HG02870 (cell line): ENCODE measurements around the gene FAM171A2.

Experiments
- ATAC-seq: cut with Tn5 transposase; IDR thresholded peaks from one replicate; pipeline ENCODE4 v1.9.1; 2021; ENCODE audit warnings: mild to moderate bottlenecking, moderate library complexity; ENCODE audit not compliant: unreplicated experiment

Gene FAM171A2

GRCh38 chr17:44324571-44325275 lies 38.9 kb downstream of the FAM171A2 start, which contains the start of gene SLC25A39:
SLC25A39 (minus strand) TSS chr17:44324823; CDS start chr17:44323562, 1,261 bp downstream.
- peak; percentile 51 for ATAC-seq

DNA sequence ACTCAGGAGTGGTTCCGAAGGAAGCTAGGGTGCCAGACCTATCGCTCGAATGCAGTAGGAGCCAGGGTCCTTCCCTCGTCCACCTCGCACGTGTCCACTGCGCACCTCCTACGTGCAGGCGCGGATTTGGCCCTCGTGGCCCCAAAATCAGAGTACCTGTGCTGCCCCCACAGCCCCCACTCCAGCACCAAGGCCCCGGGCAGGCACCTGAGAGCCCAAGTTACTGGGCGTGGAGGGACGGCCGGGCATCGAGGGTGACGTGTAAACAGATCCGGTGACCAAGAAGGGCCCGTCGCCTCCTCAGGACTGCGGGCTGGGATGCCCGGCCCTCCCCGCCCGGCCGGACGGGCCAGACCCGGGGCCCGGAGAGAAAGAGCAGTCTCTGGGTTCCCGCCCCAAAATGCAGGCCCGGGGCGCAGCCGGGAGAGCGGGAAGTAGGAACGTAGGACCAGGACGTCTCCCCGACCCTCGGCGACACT lies 39.5 kb downstream of the FAM171A2 start:
- no peak for ATAC-seq

DNA sequence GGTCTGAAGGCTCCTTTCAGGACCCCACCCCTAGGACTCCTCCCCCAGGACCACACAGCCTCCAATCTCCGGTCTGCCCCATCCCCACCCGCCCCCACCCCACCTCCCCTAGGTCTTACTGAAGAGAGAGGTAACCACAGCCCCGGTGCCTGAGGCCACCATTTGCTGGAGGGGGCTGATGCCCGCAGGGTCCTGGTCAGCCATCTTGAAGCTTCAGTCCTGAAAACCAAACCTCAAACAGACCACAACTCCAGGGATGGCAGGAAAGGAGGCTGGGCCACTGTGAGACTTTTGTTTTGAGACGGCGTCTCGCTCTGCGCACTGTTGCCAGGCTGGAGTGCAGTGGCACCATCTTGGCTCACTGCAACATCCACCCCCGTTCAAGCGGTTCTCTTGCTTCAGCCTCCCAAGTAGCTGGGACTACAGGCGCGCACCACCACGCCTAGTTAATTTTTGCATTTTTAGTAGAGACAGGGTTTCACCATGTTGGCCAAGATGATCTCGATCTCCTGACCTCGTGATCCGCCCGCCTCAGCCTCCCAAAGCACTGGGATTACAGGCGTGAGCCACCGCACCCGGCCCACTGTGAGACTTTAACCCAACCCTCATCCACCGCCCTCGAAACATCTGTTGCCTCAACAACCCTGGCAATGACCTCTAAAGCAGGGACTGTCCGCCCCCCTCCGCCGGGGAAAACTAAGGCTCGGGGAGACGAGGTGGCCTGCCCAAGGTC lies 40.1 kb downstream of the FAM171A2 start:
- no peak for ATAC-seq

DNA sequence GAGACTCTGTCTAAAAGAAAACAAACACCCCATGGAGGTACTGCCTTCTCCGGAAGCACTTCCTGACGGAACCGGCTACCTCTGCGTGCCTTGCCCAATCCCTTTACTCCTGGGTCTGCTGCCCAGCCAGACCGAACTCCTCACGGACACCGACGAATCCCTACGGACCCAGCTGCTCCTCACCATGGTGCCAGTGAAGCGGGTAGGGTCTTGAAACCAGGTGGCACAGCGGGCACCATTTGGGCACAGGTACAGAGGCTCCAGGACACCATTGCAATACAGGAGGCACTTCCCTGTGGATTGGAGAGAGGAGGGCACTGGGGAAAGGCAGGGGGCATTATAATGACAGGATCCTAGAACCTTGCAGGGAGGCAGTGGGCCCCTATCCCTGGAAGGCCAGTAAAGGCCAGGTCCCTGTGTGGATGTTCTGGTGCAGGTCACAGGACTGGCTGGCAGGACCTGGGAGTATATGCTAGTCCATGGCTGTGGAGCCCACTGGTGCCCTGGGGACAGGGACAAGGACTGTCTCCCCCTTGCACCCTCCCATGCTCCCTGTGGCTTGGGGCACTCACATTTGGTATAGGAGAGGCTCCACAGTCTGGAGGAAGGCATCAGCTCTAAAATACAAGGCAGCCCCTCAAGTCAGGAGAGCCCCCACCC lies 41.3 kb downstream of the FAM171A2 start:
- no peak for ATAC-seq

GRCh38 chr17:44321246-44322120 lies 42.2 kb downstream of the FAM171A2 start:
- ATAC-seq = no peak

DNA sequence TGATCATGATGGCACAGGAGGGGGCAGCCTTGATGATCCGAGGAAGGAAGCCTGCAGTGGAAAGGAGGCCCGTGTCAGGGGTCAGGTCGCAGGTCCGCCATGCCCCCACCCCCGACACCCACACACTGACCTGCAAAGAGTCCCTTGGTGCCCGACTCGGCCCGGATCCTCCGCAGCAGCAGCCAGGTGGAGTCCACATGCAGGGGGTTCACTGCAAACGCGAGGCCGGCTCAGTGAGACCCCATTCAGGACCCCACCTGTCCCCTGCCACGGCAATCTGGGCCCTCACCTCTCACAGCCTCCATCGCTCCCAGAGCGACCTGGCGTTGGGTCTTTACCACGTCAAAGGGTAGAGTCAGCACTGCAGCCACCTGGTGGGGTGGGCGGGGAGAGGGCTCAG lies 43.6 kb downstream of the FAM171A2 start:
- ATAC-seq = no peak

DNA sequence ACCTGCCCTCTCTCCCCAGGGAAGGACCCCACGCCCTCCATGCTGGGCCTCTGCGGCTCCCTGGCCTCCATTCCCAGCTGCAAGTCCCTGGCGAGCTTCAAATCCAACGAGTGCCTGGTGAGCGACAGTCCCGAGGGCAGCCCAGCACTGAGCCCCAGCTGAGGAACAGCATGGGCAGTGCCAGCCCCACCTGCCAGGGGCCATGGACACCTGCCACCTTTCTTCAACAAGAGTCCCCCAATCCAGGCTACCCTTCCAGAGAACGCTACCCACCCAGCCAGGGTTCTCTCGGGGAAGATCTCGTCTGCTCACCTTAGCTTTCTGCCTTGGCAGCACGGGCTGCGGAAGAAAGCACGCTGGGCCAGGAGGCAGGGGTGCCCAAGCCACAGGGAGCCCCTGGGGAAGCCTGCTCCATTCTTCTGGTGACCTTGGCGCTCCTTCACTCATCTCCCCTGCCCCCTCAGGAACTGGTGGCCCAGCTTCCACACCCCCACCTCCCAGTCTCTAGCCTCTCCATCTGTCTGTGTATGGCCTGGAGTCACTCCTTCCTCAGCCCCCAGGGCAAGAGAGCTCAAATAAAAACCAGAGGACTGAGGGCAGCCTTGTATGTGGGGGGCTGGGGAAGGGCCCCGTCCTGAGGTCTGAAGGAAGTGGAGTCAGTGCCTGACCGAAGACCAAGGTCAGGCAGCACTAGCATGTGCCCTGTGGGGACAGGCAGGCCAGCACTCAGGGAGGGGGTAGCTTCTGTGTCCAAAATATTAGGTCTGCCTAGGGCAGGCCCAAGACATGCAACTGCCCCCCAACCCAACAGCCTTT lies 45.4 kb downstream of the FAM171A2 start:
- no peak for ATAC-seq

- ATAC-seq = no peak
Observed at GRCh38 chr17:44317545-44317944, 46.1 kb downstream of the FAM171A2 start.

DNA sequence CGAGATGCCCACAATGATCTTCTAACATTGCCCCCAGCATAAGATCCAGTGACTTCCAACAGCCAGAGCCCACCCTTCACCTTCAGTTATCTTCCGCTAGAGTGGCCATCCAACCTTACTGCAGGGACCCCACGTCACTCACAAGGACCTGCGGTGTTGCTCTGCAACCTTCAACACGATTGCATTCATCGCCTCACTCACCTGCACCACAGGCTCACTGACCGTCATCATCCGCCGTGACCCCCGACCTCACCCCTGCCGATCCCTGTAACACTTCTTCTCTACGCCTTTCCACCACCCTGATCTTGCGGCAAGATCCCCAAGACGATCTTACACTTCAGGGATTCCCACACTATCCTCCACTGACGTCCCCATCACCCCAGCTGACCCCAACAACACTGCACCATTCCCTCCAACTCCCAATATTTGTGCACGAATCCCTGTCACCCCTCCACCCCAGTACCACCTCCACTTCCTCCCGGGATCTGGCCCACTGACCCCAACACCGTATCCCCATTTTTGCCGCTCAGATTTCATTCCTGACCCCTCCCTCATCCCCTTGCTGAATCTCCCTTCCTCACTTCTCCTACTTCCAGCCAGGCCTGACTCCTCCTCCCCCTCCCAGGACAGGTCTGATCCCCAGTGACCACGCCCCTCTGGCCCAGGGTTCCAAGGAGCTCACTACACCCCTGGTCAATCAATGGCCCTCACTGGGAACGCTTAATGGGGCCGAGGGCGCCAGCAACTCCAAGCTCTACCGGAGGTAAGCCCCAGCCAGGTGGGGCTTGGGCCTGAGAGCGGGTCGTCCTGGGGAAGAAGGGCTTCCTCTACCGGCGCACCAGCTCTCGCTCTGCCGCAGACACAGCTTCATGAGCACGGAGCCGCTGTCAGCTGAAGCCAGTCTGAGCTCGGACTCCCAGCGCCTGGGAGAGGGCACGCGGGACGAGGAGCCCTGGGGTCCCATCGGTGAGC lies 47.6 kb downstream of the FAM171A2 start:
- no peak for ATAC-seq

- no peak for ATAC-seq
Observed at GRCh38 chr17:44314869-44315661, 48.6 kb downstream of the FAM171A2 start.

DNA sequence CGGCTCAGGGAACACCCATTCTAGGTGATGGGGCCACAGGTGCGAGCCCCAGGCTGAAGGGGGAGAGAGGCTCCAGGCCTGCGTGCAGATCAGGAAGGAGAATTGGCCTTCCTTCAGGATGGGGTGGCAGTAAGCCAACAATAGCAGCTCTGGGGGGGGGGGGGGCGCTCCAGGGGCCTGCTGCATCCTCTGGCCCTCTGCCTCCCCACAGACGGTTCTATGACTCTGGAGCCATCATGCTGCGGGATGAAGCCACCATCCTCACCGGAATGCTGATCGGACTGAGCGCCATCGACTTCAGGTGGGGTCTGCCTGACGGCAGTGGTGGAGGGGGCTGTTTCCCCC lies 49.2 kb downstream of the FAM171A2 start:
- no peak for ATAC-seq

- ATAC-seq = no peak
Observed at GRCh38 chr17:44314031-44314430, 49.6 kb downstream of the FAM171A2 start.

DNA sequence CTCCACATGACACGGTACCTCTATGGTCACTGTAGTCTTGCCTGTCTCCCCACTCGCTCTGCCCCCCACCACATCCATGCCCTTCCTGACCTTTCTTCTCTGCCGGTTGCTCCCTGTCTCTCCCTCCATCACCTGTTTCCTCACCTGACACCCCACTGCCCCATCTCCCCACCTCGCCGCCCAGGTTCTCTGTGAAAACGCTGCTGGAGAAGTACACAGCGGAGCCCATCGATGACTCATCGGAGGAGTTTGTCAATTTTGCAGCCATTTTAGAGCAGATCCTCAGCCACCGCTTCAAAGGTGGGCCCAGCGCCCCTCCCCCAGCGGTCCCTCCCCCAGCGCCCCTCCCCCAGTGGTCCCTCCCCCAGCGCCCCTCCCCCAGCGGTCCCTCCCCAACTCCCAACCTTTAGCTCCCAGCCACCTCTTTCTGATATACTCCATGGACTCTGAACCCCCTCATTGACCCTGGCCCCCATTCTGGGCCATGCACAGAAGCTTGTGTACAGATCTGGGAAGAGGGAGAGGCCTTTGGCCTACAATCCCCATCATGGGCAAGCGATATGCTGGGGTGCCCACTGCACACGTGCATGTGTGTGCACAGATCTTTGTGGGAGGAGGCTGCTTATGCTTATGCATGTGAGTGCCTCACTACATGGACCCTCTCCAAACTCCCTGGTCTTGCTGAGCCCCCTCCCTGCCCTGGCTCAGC lies 51.1 kb downstream of the FAM171A2 start:
- no peak for ATAC-seq

- ATAC-seq = no peak
Observed at GRCh38 chr17:44311562-44312181, 52.0 kb downstream of the FAM171A2 start.

- no peak for ATAC-seq
Observed at GRCh38 chr17:44310609-44311376, 52.9 kb downstream of the FAM171A2 start.

GRCh38 chr17:44310188-44310587 lies 53.5 kb downstream of the FAM171A2 start:
- ATAC-seq = no peak
